Activated naive CD4-positive, alpha-beta T cell treated with anti-CD3 and anti-CD28 coated beads for 36 hours (primary cell): ENCODE measurements around the gene GABRG2. TPM values are rescaled to one million over a fixed set of nuclear protein-coding genes. Genes with fewer than 3 reads are reported as not detected.
A peak's percentile ranks its signal among the peaks of the same experiment; 100 is the strongest.
"Not testable (repeated sequence)": the region's sequence is repeated elsewhere in the genome, so short reads cannot be mapped to it uniquely, and the experiment has no call there.

Experiments
- CTCF ChIA-PET: fragments of 350-600 bp; sonication (Branson Sonifier 250); formaldehyde crosslinking; loops from one replicate; lab custom pipeline; 2021; ENCODE audit warnings: antibody characterized with exemption; lab: Charles Lee
- DNase-seq: peaks from one replicate; pipeline ENCODE4 v3.0.0-alpha.2; 2020
- H3K27ac Mint-ChIP-seq: one replicate; pipeline ENCODE4 v1.8.0; 2021; ENCODE audit warnings: mild to moderate bottlenecking, mixed read lengths
- H3K27me3 Mint-ChIP-seq: one replicate; pipeline ENCODE4 v1.8.0; 2021; ENCODE audit warnings: low read depth, mixed read lengths
- H3K36me3 Mint-ChIP-seq: one replicate; pipeline ENCODE4 v1.8.0; 2021; ENCODE audit warnings: low read depth, mixed read lengths
- H3K4me1 Mint-ChIP-seq: one replicate; pipeline ENCODE4 v1.8.0; 2021; ENCODE audit warnings: low read depth, mixed read lengths
- H3K4me3 Mint-ChIP-seq: one replicate; pipeline ENCODE4 v1.8.0; 2021; ENCODE audit warnings: mild to moderate bottlenecking, moderate library complexity, mixed read lengths
- H3K9me3 Mint-ChIP-seq: one replicate; pipeline ENCODE4 v1.8.0; 2021; ENCODE audit warnings: mixed read lengths
- intact Hi-C: fragments of 100-400 bp; cut with micrococcal nuclease; formaldehyde crosslinking; loops from one replicate; pipeline ENCODE4 v1.15.1; 2023
- total RNA-seq, 2 experiments: library from RNA; stranded (reverse); gene quantifications; one replicate each; pipeline ENCODE4 v1.2.3, GENCODE V29; 2021

Gene GABRG2
- under 1 TPM in 1 of 2 experiments, not detected in 1; 0.64 TPM for total RNA-seq

- Mint-ChIP-seq H3K27me3 (peaks cover 6% of the 10 kb centered on the region), H3K36me3 (no peaks in the 10 kb centered on the region), H3K9me3 (peaks cover 1% of the 10 kb centered on the region), H3K4me1 (no peaks in the 10 kb centered on the region), H3K27ac (no peak within 1 kb of the TSS), H3K4me3 (no peak within 1 kb of the TSS)
- DNase-seq, result no peak
- CTCF ChIA-PET, result no interaction called here
- intact Hi-C loops, result no loop called here
These were observed at the start of gene GABRG2 for GRCh38 chr5:162067655-162068411. Gene GABRG2, plus strand, starts transcription at chr5:162067773. Its CDS starts 227 bp downstream, at chr5:162068000.

GRCh38 chr5:162025312-162025711 lies 42.3 kb upstream of the GABRG2 start:
- Mint-ChIP-seq H3K27me3 (no peaks in the 10 kb centered on the region), H3K4me1 (no peaks in the 10 kb centered on the region), H3K9me3 (peaks cover 2% of the 10 kb centered on the region), H3K36me3 (no peaks in the 10 kb centered on the region), H3K4me3 (no peak overlapping the region), H3K27ac (no peak overlapping the region)
- intact Hi-C loops, result no loop called here
- DNase-seq, result no peak
- CTCF ChIA-PET, result interaction anchor here (0.6 kb wide), 1 partner anchor 87 kb away, joined by 3 read pairs; no protein-coding TSS in a partner anchor

- Mint-ChIP-seq H3K27ac (no peak overlapping the region), H3K27me3 (no peaks in the 10 kb centered on the region), H3K9me3 (peaks cover 2% of the 10 kb centered on the region), H3K4me3 (no peak overlapping the region), H3K36me3 (no peaks in the 10 kb centered on the region), H3K4me1 (no peaks in the 10 kb centered on the region)
- intact Hi-C loops, result no loop called here
- no peak for DNase-seq
- CTCF ChIA-PET, result interaction anchor here (0.7 kb wide), 1 partner anchor 9 kb away, joined by 4 read pairs; no protein-coding TSS in a partner anchor
These were observed 40.8 kb upstream of the GABRG2 start for GRCh38 chr5:162026803-162027202.

- Mint-ChIP-seq H3K36me3 (no peaks in the 10 kb centered on the region), H3K4me3 (no peak overlapping the region), H3K27ac (no peak overlapping the region), H3K9me3 (peaks cover 2% of the 10 kb centered on the region), H3K4me1 (no peaks in the 10 kb centered on the region), H3K27me3 (no peaks in the 10 kb centered on the region)
- CTCF ChIA-PET, result no interaction called here
- no peak for DNase-seq
- intact Hi-C loops, result no loop called here
These were observed 30.1 kb upstream of the GABRG2 start for GRCh38 chr5:162037431-162037830.

- no peak overlapping the region for H3K27ac Mint-ChIP-seq
- H3K9me3 Mint-ChIP-seq, result peaks cover 2% of the 10 kb centered on the region
- H3K36me3 Mint-ChIP-seq, result no peaks in the 10 kb centered on the region
- no peak overlapping the region for H3K4me3 Mint-ChIP-seq
- no peak for DNase-seq
- H3K27me3 Mint-ChIP-seq, result no peaks in the 10 kb centered on the region
- intact Hi-C loops, result no loop called here
- CTCF ChIA-PET, result no interaction called here
- H3K4me1 Mint-ChIP-seq, result no peaks in the 10 kb centered on the region
These were observed 20.3 kb upstream of the GABRG2 start for GRCh38 chr5:162047279-162047678.

- Mint-ChIP-seq H3K27me3 (no peaks in the 10 kb centered on the region), H3K36me3 (no peaks in the 10 kb centered on the region), H3K4me3 (no peak overlapping the region), H3K27ac (no peak overlapping the region), H3K9me3 (peaks cover 12% of the 10 kb centered on the region), H3K4me1 (no peaks in the 10 kb centered on the region)
- intact Hi-C loops, result no loop called here
- no peak for DNase-seq
- CTCF ChIA-PET, result no interaction called here
These were observed 14.9 kb upstream of the GABRG2 start for GRCh38 chr5:162052676-162053075.

- peaks cover 13% of the 10 kb centered on the region for H3K9me3 Mint-ChIP-seq
- CTCF ChIA-PET, result interaction anchor here (0.6 kb wide), 1 partner anchor 235 kb away, joined by 3 read pairs; no protein-coding TSS in a partner anchor
- intact Hi-C loops, H3K27me3 Mint-ChIP-seq, H3K27ac Mint-ChIP-seq, H3K4me3 Mint-ChIP-seq, H3K36me3 Mint-ChIP-seq, DNase-seq, H3K4me1 Mint-ChIP-seq: not testable (repeated sequence)
These were observed 12.5 kb upstream of the GABRG2 start for GRCh38 chr5:162055095-162055494.

GRCh38 chr5:162067162-162067561 lies 411 bp upstream of the GABRG2 start:
- no peak for DNase-seq
- Mint-ChIP-seq H3K36me3 (no peaks in the 10 kb centered on the region), H3K9me3 (peaks cover 1% of the 10 kb centered on the region), H3K27me3 (peaks cover 6% of the 10 kb centered on the region), H3K4me1 (no peaks in the 10 kb centered on the region), H3K4me3 (no peak overlapping the region), H3K27ac (no peak overlapping the region)
- CTCF ChIA-PET, result no interaction called here
- intact Hi-C loops, result no loop called here

- H3K9me3 Mint-ChIP-seq, result peaks cover 1% of the 10 kb centered on the region
- no peak overlapping the region for H3K27ac Mint-ChIP-seq
- intact Hi-C loops, result no loop called here
- CTCF ChIA-PET, result no interaction called here
- peaks cover 6% of the 10 kb centered on the region for H3K27me3 Mint-ChIP-seq
- H3K4me3 Mint-ChIP-seq, result no peak overlapping the region
- no peaks in the 10 kb centered on the region for H3K36me3 Mint-ChIP-seq
- H3K4me1 Mint-ChIP-seq, result no peaks in the 10 kb centered on the region
- DNase-seq, result peak; percentile 12
These were observed 839 bp downstream of the GABRG2 start for GRCh38 chr5:162068412-162068811.

- DNase-seq, result no peak
- CTCF ChIA-PET, result no interaction called here
These were observed 1.4 kb downstream of the GABRG2 start for GRCh38 chr5:162068936-162069335.

GRCh38 chr5:162078805-162079204 lies 11.2 kb downstream of the GABRG2 start:
- Mint-ChIP-seq H3K27me3 (no peaks in the 10 kb centered on the region), H3K27ac (no peak overlapping the region), H3K36me3 (no peaks in the 10 kb centered on the region), H3K9me3 (peaks cover 5% of the 10 kb centered on the region), H3K4me1 (no peaks in the 10 kb centered on the region), H3K4me3 (no peak overlapping the region)
- CTCF ChIA-PET, result no interaction called here
- intact Hi-C loops, result no loop called here
- DNase-seq, result no peak

More at GRCh38 chr5:162068936-162069335, 1.4 kb downstream of the GABRG2 start:
- Mint-ChIP-seq H3K27me3 (peaks cover 6% of the 10 kb centered on the region), H3K4me1 (no peaks in the 10 kb centered on the region), H3K4me3 (no peak overlapping the region), H3K36me3 (no peaks in the 10 kb centered on the region), H3K27ac (no peak overlapping the region), H3K9me3 (peaks cover 1% of the 10 kb centered on the region)
- intact Hi-C loops, result no loop called here

- H3K36me3 Mint-ChIP-seq, result no peaks in the 10 kb centered on the region
- H3K27ac Mint-ChIP-seq, result no peak overlapping the region
- intact Hi-C loops, result no loop called here
- no peaks in the 10 kb centered on the region for H3K27me3 Mint-ChIP-seq
- no peak overlapping the region for H3K4me3 Mint-ChIP-seq
- H3K9me3 Mint-ChIP-seq, result no peaks in the 10 kb centered on the region
- CTCF ChIA-PET, result no interaction called here
- H3K4me1 Mint-ChIP-seq, result no peaks in the 10 kb centered on the region
- no peak for DNase-seq
These were observed 23.8 kb downstream of the GABRG2 start for GRCh38 chr5:162091336-162091735.

GRCh38 chr5:162096448-162096847 lies 28.9 kb downstream of the GABRG2 start:
- Mint-ChIP-seq H3K27me3 (no peaks in the 10 kb centered on the region), H3K36me3 (no peaks in the 10 kb centered on the region), H3K27ac (no peak overlapping the region), H3K4me3 (no peak overlapping the region), H3K9me3 (no peaks in the 10 kb centered on the region), H3K4me1 (no peaks in the 10 kb centered on the region)
- DNase-seq, result no peak
- CTCF ChIA-PET, result no interaction called here
- intact Hi-C loops, result no loop called here
